Measurements from ENCODE around the gene ZNRF3.
A peak's percentile ranks its signal among the peaks of the same experiment; 100 is the strongest.

ZNRF3 gene

GRCh38 chr22:28917747-28918549 lies 34.6 kb downstream of the ZNRF3 start:
- no peaks in the 10 kb centered on the region for H3K9me3 Mint-ChIP-seq
- TF ChIP-seq, protein P1, sequence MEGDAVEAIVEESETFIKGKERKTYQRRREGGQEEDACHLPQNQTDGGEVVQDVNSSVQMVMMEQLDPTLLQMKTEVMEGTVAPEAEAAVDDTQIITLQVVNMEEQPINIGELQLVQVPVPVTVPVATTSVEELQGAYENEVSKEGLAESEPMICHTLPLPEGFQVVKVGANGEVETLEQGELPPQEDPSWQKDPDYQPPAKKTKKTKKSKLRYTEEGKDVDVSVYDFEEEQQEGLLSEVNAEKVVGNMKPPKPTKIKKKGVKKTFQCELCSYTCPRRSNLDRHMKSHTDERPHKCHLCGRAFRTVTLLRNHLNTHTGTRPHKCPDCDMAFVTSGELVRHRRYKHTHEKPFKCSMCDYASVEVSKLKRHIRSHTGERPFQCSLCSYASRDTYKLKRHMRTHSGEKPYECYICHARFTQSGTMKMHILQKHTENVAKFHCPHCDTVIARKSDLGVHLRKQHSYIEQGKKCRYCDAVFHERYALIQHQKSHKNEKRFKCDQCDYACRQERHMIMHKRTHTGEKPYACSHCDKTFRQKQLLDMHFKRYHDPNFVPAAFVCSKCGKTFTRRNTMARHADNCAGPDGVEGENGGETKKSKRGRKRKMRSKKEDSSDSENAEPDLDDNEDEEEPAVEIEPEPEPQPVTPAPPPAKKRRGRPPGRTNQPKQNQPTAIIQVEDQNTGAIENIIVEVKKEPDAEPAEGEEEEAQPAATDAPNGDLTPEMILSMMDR (IDR thresholded peaks at IDR 0.05; ENCODE audit: unreplicated experiment in 3 of 3): no peak
- no peaks in the 10 kb centered on the region for H3K36me3 Mint-ChIP-seq (ENCODE audit: low read depth)
- no peaks in the 10 kb centered on the region for H3K27me3 Mint-ChIP-seq (ENCODE audit: low read depth)
- peak overlapping the region; percentile 94 to 98 (median 98) for H3K27ac Mint-ChIP-seq
- peak overlapping the region; percentile 69 to 77 (median 71) for H3K4me3 Mint-ChIP-seq
- H3K4me1 Mint-ChIP-seq: peaks cover 85% of the 10 kb centered on the region

- Mint-ChIP-seq H3K27me3 (ENCODE audit: low read depth) (no peaks in the 10 kb centered on the region), H3K27ac (peak overlapping the region; percentile 94 to 98 (median 98)), H3K4me3 (peak overlapping the region; percentile 69 to 77 (median 71)), H3K4me1 (peaks cover 85% of the 10 kb centered on the region), H3K36me3 (ENCODE audit: low read depth) (no peaks in the 10 kb centered on the region), H3K9me3 (no peaks in the 10 kb centered on the region)
- TF ChIP-seq, protein P1 (IDR thresholded peaks at IDR 0.05; ENCODE audit: unreplicated experiment in 3 of 3): no peak
These were observed 35.3 kb downstream of the ZNRF3 start for GRCh38 chr22:28918550-28919271.

GRCh38 chr22:28920757-28921584 lies 37.6 kb downstream of the ZNRF3 start:
- Mint-ChIP-seq H3K4me1 (peaks cover 88% of the 10 kb centered on the region), H3K27ac (peak overlapping the region; percentile 68 to 94 (median 90)), H3K4me3 (peak overlapping the region; percentile 11 to 22 (median 22)), H3K9me3 (no peaks in the 10 kb centered on the region), H3K27me3 (ENCODE audit: low read depth) (no peaks in the 10 kb centered on the region), H3K36me3 (ENCODE audit: low read depth) (no peaks in the 10 kb centered on the region)
- TF ChIP-seq, protein P1 (IDR thresholded peaks at IDR 0.05; ENCODE audit: unreplicated experiment in 3 of 3): no peak

GRCh38 chr22:28921585-28921879 lies 38.2 kb downstream of the ZNRF3 start:
- Mint-ChIP-seq H3K27ac (peak overlapping the region; percentile 68 to 94 (median 90)), H3K4me1 (peaks cover 86% of the 10 kb centered on the region), H3K4me3 (peak overlapping the region in 2 of 3 experiments; percentile 11 to 22), H3K9me3 (no peaks in the 10 kb centered on the region), H3K27me3 (ENCODE audit: low read depth) (no peaks in the 10 kb centered on the region), H3K36me3 (ENCODE audit: low read depth) (no peaks in the 10 kb centered on the region)
- TF ChIP-seq, protein P1 (IDR thresholded peaks at IDR 0.05; ENCODE audit: unreplicated experiment in 3 of 3): no peak

- no peaks in the 10 kb centered on the region for H3K27me3 Mint-ChIP-seq (ENCODE audit: low read depth)
- no peaks in the 10 kb centered on the region for H3K9me3 Mint-ChIP-seq
- H3K27ac Mint-ChIP-seq: peak overlapping the region; percentile 68 to 94 (median 90)
- TF ChIP-seq, protein P1 (IDR thresholded peaks at IDR 0.05; ENCODE audit: unreplicated experiment in 3 of 3): no peak
- peak overlapping the region in 2 of 3 experiments; percentile 2 to 47 for H3K4me3 Mint-ChIP-seq
- no peaks in the 10 kb centered on the region for H3K36me3 Mint-ChIP-seq (ENCODE audit: low read depth)
- H3K4me1 Mint-ChIP-seq: peaks cover 80% of the 10 kb centered on the region
These were observed 39.3 kb downstream of the ZNRF3 start for GRCh38 chr22:28922540-28923244.

Data from nephron (organoid).